Thymus (tissue), 11 donors: Measurements from ENCODE around the gene NHS. TPM values are rescaled to one million over a fixed set of nuclear protein-coding genes. Genes with fewer than 3 reads are reported as not detected.

Experiments
- DNase-seq, 9 donors: peaks; one replicate each; pipeline ENCODE4 v3.0.0-alpha.2; 2013; ENCODE audit warnings: low spot score in 9 of 9, low read depth in 6 of 9, missing footprints in 1 of 9
- H3K27ac ChIP-seq, 2 donors: one replicate each; pipeline ENCODE4 v1.5.1; 2013; ENCODE audit warnings: control low read depth in 1 of 2, low read depth in 1 of 2, low read length in 1 of 2, mild to moderate bottlenecking in 1 of 2, moderate library complexity in 1 of 2
- H3K27me3 ChIP-seq, 2 donors: one replicate each; pipeline ENCODE4 v1.5.1; 2013; ENCODE audit warnings: low read length in 1 of 2; ENCODE audit not compliant: control insufficient read depth in 2 of 2, insufficient read depth in 1 of 2
- H3K36me3 ChIP-seq, 2 donors: one replicate each; pipeline ENCODE4 v1.5.1; 2013; ENCODE audit warnings: low read length in 1 of 2, mild to moderate bottlenecking in 1 of 2, moderate library complexity in 1 of 2; ENCODE audit not compliant: control insufficient read depth in 2 of 2, insufficient read depth in 2 of 2
- H3K4me1 ChIP-seq, 2 donors: one replicate each; pipeline ENCODE4 v1.5.1; 2013; ENCODE audit warnings: low read length in 2 of 2; ENCODE audit not compliant: control insufficient read depth in 2 of 2, insufficient read depth in 2 of 2
- H3K4me3 ChIP-seq, 2 donors: one replicate each; pipeline ENCODE4 v1.5.1; 2013; ENCODE audit warnings: low read length in 2 of 2, control low read depth in 1 of 2, mild to moderate bottlenecking in 1 of 2
- H3K9me3 ChIP-seq, 2 donors: one replicate each; pipeline ENCODE4 v1.5.1; 2013; ENCODE audit warnings: low read length in 1 of 2, mild to moderate bottlenecking in 1 of 2; ENCODE audit not compliant: control insufficient read depth in 2 of 2, insufficient read depth in 1 of 2
- WGBS: extraction: QIAGEN DNeasy Blood & Tissue Kit; methylation state at CpG from one replicate; pipeline ENCODE4 v1.1.7; 2013; 5-methylcytosine and 5-hydroxymethylcytosine counted together
- polyA plus RNA-seq: library from polyadenylated mRNA; stranded (reverse); fragments of 200-250 nt; gene quantifications from one replicate; pipeline ENCODE4 v1.2.3, GENCODE V29; 2013
- total RNA-seq: library from RNA; stranded (reverse); fragments of 120-200 nt; gene quantifications from one replicate; pipeline ENCODE4 v1.2.4, GENCODE V29; 2013
- donor health status: healthy.

NHS gene
- total and polyA plus RNA-seq, 2 donors: 1.7 to 2.8 TPM

DNA sequence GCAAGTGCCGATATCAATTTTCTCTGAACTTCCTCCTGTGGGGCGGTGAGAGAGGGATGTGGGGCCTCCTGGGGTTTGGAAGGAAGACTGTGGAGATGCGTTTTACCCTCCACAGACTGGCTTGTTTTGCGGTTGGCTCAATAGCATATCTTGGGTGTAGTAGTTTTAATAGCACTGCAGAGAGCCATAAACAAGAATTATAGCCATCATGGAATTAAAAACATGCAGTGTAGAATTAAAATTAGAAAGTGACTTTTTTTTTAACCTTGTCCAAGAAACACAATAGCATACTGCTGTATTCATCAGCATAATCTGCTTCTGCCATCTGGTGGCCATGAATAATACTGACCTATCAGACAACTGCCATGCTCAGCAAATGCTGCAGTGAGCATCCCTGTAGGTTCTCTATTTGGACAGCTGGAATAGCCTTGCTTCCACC is 315.0 kb downstream of the NHS start:
- H3K4me1 ChIP-seq: peaks cover 0 to 7% of the 10 kb centered on the region in 2 donors
- peak in 8 of 9 donors; percentile 4 to 54 (median 6) for DNase-seq
- H3K9me3 ChIP-seq: no peaks in the 10 kb centered on the region

DNA sequence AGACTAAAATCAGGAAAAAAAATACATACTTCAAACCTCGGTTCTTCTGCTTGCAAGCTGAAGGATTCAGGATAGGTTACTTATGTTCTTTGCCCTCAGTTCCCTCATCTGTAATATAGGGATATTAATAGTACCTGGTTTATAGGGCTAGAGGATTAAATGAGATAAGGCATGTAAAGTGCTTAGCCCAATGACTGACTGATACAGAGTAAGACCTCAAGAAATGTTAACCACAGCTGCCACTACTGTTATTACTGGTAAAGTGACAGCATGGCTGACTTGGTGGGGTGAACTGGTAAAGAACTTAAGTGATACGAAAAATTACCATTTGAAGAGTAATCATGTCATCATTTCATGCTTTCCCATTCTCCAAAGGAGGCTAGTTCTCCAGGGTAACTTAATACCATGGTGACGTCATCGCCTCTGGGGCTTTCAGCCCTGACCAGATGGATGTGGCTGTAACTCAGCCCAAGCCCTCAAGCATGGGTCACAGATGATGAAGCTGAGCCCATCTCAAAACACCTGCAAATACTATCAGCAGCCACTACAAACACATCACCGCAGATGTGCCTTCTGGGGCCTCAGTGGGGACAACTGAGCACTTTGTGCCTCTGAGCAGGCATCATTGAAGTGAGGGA is 317.8 kb downstream of the NHS start:
- Histone ChIP-seq H3K4me3 (no peak overlapping the region), H3K36me3 (no peaks in the 10 kb centered on the region), H3K9me3 (no peaks in the 10 kb centered on the region), H3K27me3 (no peaks in the 10 kb centered on the region), H3K4me1 (peaks cover 0 to 7% of the 10 kb centered on the region in 2 donors), H3K27ac (no peak overlapping the region)
- WGBS: 91% methylated on average over 5 of the region's 5 CpGs
- DNase-seq: peak in 1 of 9 donors; percentile 21

More for the DNA sequence above, 315.0 kb downstream of the NHS start:
- Histone ChIP-seq H3K27me3 (no peaks in the 10 kb centered on the region), H3K4me3 (no peak overlapping the region), H3K36me3 (no peaks in the 10 kb centered on the region), H3K27ac (no peak overlapping the region)
- 9% methylated on average over 4 of the region's 4 CpGs for WGBS

DNA sequence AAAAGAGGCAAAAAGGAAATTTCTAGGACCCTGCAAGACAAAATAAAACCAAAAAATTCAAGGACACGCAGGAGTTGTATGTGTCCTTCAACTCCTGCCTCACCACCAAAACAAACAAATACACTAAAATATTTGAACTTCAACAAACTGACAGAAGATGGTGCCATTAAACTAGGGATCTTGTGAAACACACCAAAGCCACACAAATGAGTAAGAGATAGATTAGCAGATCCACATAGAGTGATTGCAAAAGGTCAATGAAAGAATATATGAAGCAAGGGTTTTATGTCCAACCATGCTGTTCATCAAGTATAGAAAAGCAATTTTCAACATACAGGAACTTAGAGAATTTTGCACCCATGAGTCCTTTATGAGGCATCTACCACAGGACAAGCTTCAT is 322.2 kb downstream of the NHS start:
- Histone ChIP-seq H3K36me3 (no peaks in the 10 kb centered on the region), H3K27ac (no peak overlapping the region), H3K4me1 (peaks cover 0 to 4% of the 10 kb centered on the region in 2 donors), H3K9me3 (no peaks in the 10 kb centered on the region), H3K4me3 (no peak overlapping the region), H3K27me3 (no peaks in the 10 kb centered on the region)
- peak in 2 of 9 donors; percentile 3 to 24 for DNase-seq
- 91% methylated on average over 1 of the region's 1 CpG for WGBS

DNA sequence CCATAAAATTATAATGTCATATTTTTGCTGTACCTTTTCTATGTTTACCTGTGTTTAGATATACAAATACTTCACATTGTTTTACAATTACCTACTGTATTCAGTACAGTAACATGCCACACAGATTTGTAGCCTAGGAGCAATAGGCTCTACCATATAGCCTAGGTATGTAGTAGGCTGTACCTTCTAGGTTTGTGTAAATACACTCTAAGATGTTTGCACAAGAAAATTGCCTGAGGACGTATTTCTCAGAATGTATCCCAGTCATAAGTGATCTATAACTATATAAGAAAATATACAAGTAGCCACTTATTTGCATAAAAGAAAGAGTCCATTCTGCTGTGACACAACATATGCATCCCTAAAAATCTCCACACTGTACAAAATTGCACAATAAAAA is 326.0 kb downstream of the NHS start:
- Histone ChIP-seq H3K9me3 (no peaks in the 10 kb centered on the region), H3K27ac (no peak overlapping the region), H3K36me3 (no peaks in the 10 kb centered on the region), H3K4me3 (no peak overlapping the region), H3K27me3 (no peaks in the 10 kb centered on the region), H3K4me1 (no peaks in the 10 kb centered on the region)
- 100% methylated on average over 1 of the region's 1 CpG for WGBS
- DNase-seq: no peak

DNA sequence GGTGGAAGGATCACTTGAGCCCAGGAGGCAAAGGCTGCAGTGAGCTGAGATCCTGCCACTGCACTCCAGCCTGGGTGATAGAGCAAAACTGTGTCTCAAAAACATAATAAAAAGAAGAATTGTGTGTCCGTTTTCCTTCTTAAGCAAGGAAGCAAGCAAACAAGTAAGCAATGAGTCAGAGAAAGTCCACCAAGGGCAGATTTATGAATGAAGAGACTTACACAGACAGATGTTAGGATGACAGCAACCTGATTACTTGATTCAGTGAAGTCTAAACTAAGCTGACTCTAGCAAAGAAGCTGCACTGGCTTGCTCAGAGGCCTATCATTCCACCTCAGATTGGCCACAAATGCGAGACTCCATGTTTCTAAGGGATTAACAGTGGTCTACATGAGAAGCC is 328.2 kb downstream of the NHS start:
- no peaks in the 10 kb centered on the region for H3K9me3 ChIP-seq
- H3K4me1 ChIP-seq: no peaks in the 10 kb centered on the region
- H3K4me3 ChIP-seq: no peak overlapping the region
- WGBS: 98% methylated on average over 2 of the region's 2 CpGs
- no peak for DNase-seq
- no peaks in the 10 kb centered on the region for H3K36me3 ChIP-seq
- no peak overlapping the region for H3K27ac ChIP-seq
- H3K27me3 ChIP-seq: no peaks in the 10 kb centered on the region

DNA sequence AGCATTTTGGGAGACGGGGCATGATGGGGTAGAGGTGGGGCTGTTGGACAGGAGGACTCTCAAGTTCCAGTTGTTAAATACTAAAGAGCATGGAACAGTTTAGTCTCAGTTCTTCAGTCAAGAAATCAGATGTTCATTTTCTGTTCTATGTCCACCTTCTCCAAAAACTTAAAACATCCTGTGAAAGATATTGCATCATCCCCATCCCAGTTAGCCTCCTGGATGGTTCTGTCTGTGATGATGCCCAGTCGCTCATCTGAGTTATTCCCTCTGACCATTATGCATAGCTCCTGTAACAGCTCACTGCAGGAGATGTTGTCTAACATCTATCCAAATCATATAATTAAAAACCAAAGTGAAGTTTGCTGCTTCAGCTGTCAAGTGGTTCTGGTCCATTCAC is 330.2 kb downstream of the NHS start:
- Histone ChIP-seq H3K4me3 (no peak overlapping the region), H3K27me3 (no peaks in the 10 kb centered on the region), H3K27ac (no peak overlapping the region), H3K4me1 (no peaks in the 10 kb centered on the region), H3K9me3 (no peaks in the 10 kb centered on the region), H3K36me3 (no peaks in the 10 kb centered on the region)
- no peak for DNase-seq
- WGBS: 98% methylated on average over 2 of the region's 2 CpGs

DNA sequence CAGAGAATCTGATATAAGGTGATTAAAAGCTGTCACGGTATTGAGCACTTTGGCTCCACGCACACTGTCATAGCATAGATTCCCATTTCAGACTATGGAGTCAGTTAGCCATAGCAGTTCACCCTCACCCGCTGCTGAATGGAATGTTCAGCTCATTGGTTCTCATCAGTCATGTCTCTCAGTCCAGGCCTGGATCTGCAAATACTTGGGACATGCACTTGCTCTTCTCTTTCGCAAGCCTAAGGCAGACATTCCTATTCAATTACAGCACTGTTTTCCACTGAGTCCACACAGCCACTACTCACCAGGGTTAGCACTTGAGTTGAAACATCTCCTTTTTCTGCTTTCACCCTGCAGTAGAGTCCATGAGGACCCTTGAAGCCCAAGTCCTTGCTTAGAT is 331.7 kb downstream of the NHS start:
- no peak for DNase-seq
- 98% methylated on average over 4 of the region's 4 CpGs for WGBS
- Histone ChIP-seq H3K4me3 (no peak overlapping the region), H3K4me1 (no peaks in the 10 kb centered on the region), H3K27ac (no peak overlapping the region), H3K36me3 (no peaks in the 10 kb centered on the region), H3K9me3 (no peaks in the 10 kb centered on the region), H3K27me3 (no peaks in the 10 kb centered on the region)

DNA sequence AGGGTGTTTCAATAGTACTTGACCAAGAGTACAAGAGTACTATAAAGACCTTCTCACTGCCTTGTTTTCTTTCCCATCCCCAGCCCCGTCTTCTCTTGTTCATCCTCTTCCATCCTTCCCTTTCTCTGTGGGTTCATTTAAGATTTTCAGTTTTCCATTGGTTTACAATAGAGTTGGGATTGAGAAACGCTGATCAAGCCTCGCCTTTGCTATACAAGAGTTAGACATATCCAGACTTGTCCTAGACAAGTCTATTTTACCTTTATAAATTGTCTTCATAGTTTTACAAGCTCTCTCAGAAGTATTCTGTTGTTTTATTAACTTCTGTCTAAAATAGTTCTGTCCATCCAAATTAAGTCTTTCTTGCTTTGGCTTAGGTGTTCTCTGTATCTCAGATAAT is 332.7 kb downstream of the NHS start:
- Histone ChIP-seq H3K4me3 (no peak overlapping the region), H3K4me1 (no peaks in the 10 kb centered on the region), H3K36me3 (no peaks in the 10 kb centered on the region), H3K27me3 (no peaks in the 10 kb centered on the region), H3K9me3 (no peaks in the 10 kb centered on the region), H3K27ac (no peak overlapping the region)
- WGBS: 92% methylated on average over 3 of the region's 3 CpGs
- no peak for DNase-seq

DNA sequence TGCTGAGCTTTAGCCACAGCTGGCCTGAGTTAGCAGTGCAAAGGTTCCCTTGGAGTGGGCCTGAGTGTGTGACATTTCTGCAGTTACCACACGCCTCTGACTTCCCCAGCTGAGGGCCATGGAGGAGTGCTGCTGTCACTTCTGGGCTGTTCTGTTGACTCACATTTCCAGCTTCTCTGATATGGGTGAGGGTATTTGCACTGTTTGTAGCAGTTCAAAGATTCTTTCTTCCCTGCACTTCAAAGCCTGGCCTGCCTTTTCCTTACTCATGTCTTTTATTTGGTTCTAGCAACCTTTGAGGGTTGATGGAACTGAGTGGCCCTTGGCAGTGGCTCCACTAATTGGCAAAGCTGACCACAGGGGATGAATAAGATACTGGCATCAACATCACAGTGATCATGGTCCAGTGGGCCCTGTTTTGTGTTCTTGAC is 335.9 kb downstream of the NHS start:
- Histone ChIP-seq H3K4me3 (no peak overlapping the region), H3K27ac (no peak overlapping the region), H3K27me3 (no peaks in the 10 kb centered on the region), H3K4me1 (no peaks in the 10 kb centered on the region), H3K9me3 (no peaks in the 10 kb centered on the region), H3K36me3 (no peaks in the 10 kb centered on the region)
- WGBS: 91% methylated on average over 1 of the region's 1 CpG
- DNase-seq: no peak
